Measurements from ENCODE around the gene PPP1R3D.

Gene PPP1R3D

DNA sequence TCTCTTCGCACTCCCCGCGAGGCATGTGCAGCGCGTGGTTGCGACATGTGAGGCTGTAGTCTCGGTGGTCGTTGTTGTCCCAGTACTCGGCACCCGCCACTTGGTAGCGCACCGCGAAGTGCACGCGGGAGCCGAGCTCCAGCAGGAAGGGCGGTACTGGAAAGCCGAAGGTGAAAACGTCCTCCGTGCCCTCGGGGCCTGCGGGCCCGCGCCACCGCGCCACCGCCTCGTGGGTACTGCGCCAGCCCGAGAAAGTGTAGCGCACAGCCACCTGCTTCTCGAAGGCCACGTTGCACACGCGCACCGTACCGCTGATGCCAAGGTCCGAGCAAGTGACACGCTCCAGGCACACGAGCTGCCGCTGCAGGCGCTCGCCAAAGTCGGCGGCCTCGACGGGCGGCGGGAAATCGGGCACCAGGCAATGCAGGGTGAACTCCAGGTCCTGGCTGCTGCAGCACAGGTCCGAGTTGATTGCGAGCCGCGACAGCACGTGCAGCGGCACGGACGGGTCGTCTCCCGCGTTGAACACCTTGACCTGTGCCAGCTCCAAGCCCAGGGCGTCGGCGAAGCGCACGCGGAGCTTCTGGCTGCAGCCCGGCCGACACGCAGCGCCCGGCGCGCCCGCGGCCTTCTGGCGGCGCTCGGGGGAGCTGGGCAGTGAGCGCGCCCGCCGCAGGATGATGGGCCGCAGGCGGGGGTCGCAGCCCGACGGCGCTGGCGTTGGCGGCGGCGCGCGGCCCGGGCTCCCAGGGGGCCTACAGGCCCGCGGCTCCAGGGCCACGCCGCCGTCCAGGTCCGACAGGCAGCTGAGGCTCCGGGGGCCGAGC lies 840 bp downstream of the PPP1R3D start:
- H3K4me3 ChIP-seq (IDR thresholded peaks at IDR 0.05; ENCODE audit: insufficient read depth, low read depth, low read length) = no peak overlapping the region
- H3K27me3 ChIP-seq (ENCODE audit: insufficient read depth, low read depth) = no peaks in the 10 kb centered on the region
- H3K4me1 ChIP-seq (ENCODE audit: low read depth, poor library complexity, severe bottlenecking) = peaks cover 23% of the 10 kb centered on the region
- peak overlapping the region; percentile 83 for H2AFZ ChIP-seq (ENCODE audit: low read depth)
- no peaks in the 10 kb centered on the region for H4K20me1 ChIP-seq (ENCODE audit: insufficient read depth)
- no peaks in the 10 kb centered on the region; the same call in 1 of the 2 replicates for H3K36me3 ChIP-seq (ENCODE audit: insufficient read depth)
- H3K27ac ChIP-seq = no peak overlapping the region; the same call in 1 of the 2 replicates
- peak overlapping the region; percentile 57; the same call in 1 of the 2 replicates for H3K4me2 ChIP-seq
- H3K79me2 ChIP-seq (ENCODE audit: insufficient read depth, low read depth) = peaks cover 20% of the 10 kb centered on the region
- TF ChIP-seq, protein P1, sequence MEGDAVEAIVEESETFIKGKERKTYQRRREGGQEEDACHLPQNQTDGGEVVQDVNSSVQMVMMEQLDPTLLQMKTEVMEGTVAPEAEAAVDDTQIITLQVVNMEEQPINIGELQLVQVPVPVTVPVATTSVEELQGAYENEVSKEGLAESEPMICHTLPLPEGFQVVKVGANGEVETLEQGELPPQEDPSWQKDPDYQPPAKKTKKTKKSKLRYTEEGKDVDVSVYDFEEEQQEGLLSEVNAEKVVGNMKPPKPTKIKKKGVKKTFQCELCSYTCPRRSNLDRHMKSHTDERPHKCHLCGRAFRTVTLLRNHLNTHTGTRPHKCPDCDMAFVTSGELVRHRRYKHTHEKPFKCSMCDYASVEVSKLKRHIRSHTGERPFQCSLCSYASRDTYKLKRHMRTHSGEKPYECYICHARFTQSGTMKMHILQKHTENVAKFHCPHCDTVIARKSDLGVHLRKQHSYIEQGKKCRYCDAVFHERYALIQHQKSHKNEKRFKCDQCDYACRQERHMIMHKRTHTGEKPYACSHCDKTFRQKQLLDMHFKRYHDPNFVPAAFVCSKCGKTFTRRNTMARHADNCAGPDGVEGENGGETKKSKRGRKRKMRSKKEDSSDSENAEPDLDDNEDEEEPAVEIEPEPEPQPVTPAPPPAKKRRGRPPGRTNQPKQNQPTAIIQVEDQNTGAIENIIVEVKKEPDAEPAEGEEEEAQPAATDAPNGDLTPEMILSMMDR (conservative IDR thresholded peaks at IDR 0.05; ENCODE audit: low read depth, low read length) = no peak
- H3K9ac ChIP-seq = peak overlapping the region; percentile 88

DNA sequence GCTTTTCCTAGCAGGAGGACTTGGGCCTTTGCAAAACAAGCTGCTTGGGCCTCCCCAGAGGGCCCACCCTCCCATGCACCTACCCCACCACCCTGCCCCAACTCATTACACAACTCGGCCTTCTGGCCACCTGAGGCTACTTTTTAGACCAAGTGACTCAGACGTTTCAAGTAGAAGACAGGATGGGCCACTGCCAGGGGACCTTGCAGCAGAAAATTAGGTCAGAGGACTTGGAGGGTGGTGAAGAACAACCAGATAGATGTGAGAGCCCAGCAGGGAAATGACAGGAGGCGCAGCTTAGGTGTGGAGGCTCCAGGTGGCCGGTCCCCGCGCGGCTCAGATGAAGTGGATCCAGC lies 1.4 kb downstream of the PPP1R3D start:
- H4K20me1 ChIP-seq (ENCODE audit: insufficient read depth) = no peaks in the 10 kb centered on the region
- no peak overlapping the region for H3K27ac ChIP-seq
- H3K4me3 ChIP-seq (IDR thresholded peaks at IDR 0.05; ENCODE audit: insufficient read depth, low read depth, low read length) = no peak overlapping the region
- H3K79me2 ChIP-seq (ENCODE audit: insufficient read depth, low read depth) = peaks cover 20% of the 10 kb centered on the region
- TF ChIP-seq, protein P1 (conservative IDR thresholded peaks at IDR 0.05; ENCODE audit: low read depth, low read length) = no peak
- no peaks in the 10 kb centered on the region for H3K27me3 ChIP-seq (ENCODE audit: insufficient read depth, low read depth)
- H3K4me1 ChIP-seq (ENCODE audit: low read depth, poor library complexity, severe bottlenecking) = peaks cover 23% of the 10 kb centered on the region
- no peak overlapping the region for H3K9ac ChIP-seq
- no peak overlapping the region for H3K4me2 ChIP-seq
- H2AFZ ChIP-seq (ENCODE audit: low read depth) = no peak overlapping the region
- H3K36me3 ChIP-seq (ENCODE audit: insufficient read depth) = no peaks in the 10 kb centered on the region

DNA sequence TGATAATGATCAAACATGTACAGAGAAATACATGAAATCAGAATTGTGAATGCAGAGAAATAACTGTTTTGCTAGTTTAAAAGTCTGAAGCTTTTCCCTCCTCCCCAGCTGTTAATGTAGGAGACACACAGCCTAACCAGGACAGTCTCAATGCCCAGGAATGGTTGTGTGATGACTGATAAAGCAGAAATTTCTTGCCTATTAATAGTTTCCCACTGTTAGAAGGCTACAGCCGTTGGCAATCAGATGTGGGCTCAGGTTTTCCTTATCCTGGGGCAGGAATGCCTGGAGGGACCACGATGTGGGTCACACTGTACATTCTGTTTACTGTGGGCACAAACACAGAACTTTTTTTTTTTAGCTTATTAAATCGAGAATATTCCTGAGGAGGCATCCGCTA lies 1.9 kb downstream of the PPP1R3D start:
- peaks cover 23% of the 10 kb centered on the region for H3K4me1 ChIP-seq (ENCODE audit: low read depth, poor library complexity, severe bottlenecking)
- no peaks in the 10 kb centered on the region for H3K36me3 ChIP-seq (ENCODE audit: insufficient read depth)
- H3K4me2 ChIP-seq = no peak overlapping the region
- no peaks in the 10 kb centered on the region for H3K27me3 ChIP-seq (ENCODE audit: insufficient read depth, low read depth)
- no peak overlapping the region for H3K9ac ChIP-seq
- TF ChIP-seq, protein P1 (conservative IDR thresholded peaks at IDR 0.05; ENCODE audit: low read depth, low read length) = no peak
- no peak overlapping the region for H3K27ac ChIP-seq
- no peak overlapping the region for H2AFZ ChIP-seq (ENCODE audit: low read depth)
- no peaks in the 10 kb centered on the region for H4K20me1 ChIP-seq (ENCODE audit: insufficient read depth)
- H3K4me3 ChIP-seq (IDR thresholded peaks at IDR 0.05; ENCODE audit: insufficient read depth, low read depth, low read length) = no peak overlapping the region
- H3K79me2 ChIP-seq (ENCODE audit: insufficient read depth, low read depth) = peaks cover 20% of the 10 kb centered on the region

DNA sequence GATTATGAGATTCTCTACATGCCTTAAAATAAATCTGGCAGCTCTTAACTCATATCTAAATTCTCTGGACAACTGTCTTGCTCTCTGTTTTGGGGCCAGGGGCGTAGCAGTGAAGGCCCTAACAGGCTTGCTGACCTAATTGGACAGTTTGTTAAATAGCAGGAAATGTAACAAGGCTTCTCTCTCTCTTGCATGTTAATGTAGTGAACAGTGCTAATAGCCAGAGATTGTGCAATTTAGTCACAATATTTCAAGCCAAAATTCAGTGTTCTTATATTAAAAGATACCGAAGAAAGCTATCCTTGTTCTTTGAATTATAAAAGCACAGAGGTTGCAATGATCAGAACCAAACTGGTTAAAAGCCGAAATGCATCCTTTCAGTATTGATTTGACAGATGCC lies 3.0 kb downstream of the PPP1R3D start:
- H3K9ac ChIP-seq = no peak overlapping the region
- TF ChIP-seq, protein P1 (conservative IDR thresholded peaks at IDR 0.05; ENCODE audit: low read depth, low read length) = no peak
- peaks cover 16% of the 10 kb centered on the region for H3K4me1 ChIP-seq (ENCODE audit: low read depth, poor library complexity, severe bottlenecking)
- no peak overlapping the region for H3K27ac ChIP-seq
- H3K27me3 ChIP-seq (ENCODE audit: insufficient read depth, low read depth) = no peaks in the 10 kb centered on the region
- H2AFZ ChIP-seq (ENCODE audit: low read depth) = no peak overlapping the region
- H4K20me1 ChIP-seq (ENCODE audit: insufficient read depth) = no peaks in the 10 kb centered on the region
- H3K36me3 ChIP-seq (ENCODE audit: insufficient read depth) = no peaks in the 10 kb centered on the region
- H3K4me2 ChIP-seq = no peak overlapping the region; the same call in 1 of the 2 replicates
- H3K79me2 ChIP-seq (ENCODE audit: insufficient read depth, low read depth) = peaks cover 18% of the 10 kb centered on the region
- H3K4me3 ChIP-seq (IDR thresholded peaks at IDR 0.05; ENCODE audit: insufficient read depth, low read depth, low read length) = no peak overlapping the region
